Choroid plexus epithelial cell (primary cell): ENCODE data around the gene RUBCN.
"Not testable (repeated sequence)": the region's sequence is repeated elsewhere in the genome, so short reads cannot be mapped to it uniquely, and the experiment has no call there.

Experiments used
- DNase-seq: peaks from one replicate; pipeline ENCODE4 v3.0.0-alpha.2; 2010; ENCODE audit warnings: low read depth
- H3K4me3 ChIP-seq: 2 replicates; pipeline ENCODE4 v1.5.1; 2011; ENCODE audit warnings: low read depth, mild to moderate bottlenecking, control low read depth, low read length, moderate library complexity

The RUBCN gene

DNA sequence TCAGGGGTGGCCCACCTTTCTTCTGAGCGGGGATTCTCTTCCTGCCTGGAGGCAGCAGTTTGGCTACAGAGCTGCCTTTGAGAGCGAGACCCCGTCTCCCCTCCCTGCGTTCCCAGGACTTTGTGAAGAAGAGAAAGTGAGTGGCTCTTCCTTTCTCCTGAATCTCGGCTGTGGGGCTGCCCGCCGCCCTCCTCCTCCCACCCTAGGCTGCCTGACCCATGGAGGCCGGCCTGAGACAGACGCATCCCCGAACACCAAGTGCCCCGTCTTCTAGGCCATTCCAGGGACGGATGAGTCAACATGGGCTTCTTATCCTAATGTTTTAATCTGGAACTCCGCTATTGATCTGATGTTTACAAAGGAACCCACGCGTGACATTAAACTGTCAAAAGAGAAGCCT, 74.8 kb downstream of the RUBCN start:
- not testable (repeated sequence) for DNase-seq, H3K4me3 ChIP-seq

DNA sequence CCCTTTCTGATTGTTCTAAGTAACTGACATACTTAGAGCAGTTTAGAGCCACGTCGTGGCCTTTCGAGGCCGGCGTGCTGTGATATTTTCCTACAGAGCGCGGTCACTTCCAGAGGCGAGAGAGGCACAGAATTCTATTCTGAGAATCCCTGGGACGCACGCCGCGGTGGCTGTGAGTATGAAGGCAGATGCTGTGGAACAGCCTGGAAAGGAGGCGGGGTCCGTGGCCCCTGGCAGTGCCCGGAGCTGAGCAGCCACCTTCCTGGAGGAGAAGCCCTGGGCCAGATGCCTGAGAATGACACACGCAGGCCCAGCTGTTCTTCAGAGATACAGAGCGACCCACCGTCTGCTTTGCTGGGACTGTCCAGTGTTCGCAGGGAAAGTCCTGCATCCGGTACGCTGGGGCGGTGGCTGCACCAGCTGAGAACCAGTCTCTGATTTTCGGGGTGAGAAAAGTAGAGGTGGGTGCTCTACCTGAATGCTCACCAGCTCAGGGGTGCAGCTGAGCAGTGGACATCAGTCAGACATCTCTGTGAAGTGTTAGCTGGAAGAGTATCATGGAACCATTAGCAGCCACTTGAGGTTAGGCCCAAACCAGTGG, 75.4 kb downstream of the RUBCN start:
- DNase-seq, H3K4me3 ChIP-seq: not testable (repeated sequence)

DNA sequence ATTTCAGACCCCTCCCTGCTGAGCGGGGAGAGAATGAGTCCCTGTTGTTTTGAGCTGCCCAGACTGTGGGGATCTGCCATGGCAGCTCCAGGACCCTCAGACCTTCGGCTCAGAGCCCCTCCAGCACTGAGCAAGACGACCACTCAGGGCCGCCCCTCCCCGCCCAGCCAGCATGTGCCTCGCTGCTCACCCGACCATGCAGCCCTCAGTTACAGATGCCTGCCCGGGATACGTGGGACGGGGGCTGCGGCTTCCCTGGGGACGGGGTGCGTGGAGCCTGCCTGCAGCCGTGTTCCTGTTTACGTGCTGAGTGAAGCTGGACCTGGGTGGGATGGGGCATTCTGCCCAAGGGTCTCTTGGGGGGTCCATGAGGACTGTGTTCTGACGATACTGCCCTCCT, 77.0 kb downstream of the RUBCN start:
- DNase-seq, H3K4me3 ChIP-seq: not testable (repeated sequence)

DNA sequence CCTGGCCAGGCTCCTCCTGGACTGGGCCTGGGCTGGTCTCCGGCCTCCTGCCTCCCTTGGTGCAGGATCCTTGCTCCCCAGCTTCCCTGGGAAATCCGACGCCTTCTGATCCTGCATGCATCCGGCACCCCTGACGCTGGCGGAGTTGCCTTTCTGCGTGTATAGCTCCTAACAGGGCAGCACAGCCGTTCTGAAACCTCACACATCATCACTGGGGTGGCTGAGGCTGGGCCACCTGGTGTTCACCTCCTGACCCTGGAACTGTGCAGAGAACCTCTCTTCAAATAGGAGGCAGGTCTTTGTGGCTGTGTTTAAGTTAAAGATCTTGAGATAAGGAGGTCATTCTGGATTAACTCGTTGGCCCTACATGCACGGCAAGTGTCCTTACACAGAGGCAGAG, 77.6 kb downstream of the RUBCN start:
- not testable (repeated sequence) for DNase-seq, H3K4me3 ChIP-seq

DNA sequence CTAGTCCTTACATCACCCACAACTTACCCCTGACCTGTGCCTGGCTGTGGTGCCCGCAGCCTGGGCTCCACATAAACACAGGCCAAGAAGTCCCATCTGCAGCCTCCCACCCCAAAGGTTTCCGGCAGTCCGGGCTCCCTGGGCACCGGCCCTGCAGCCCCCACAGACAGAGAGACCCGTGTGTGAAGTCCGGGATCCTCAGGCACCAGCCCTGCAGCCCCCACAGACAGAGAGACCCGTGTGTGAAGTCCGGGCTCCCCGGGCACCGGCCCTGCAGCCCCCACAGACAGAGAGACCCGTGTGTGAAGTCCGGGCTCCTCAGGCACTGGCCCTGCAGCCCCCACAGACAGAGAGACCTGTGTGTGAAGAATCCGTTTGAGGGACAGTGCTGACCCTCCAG, 78.0 kb downstream of the RUBCN start:
- DNase-seq, H3K4me3 ChIP-seq: not testable (repeated sequence)

DNA sequence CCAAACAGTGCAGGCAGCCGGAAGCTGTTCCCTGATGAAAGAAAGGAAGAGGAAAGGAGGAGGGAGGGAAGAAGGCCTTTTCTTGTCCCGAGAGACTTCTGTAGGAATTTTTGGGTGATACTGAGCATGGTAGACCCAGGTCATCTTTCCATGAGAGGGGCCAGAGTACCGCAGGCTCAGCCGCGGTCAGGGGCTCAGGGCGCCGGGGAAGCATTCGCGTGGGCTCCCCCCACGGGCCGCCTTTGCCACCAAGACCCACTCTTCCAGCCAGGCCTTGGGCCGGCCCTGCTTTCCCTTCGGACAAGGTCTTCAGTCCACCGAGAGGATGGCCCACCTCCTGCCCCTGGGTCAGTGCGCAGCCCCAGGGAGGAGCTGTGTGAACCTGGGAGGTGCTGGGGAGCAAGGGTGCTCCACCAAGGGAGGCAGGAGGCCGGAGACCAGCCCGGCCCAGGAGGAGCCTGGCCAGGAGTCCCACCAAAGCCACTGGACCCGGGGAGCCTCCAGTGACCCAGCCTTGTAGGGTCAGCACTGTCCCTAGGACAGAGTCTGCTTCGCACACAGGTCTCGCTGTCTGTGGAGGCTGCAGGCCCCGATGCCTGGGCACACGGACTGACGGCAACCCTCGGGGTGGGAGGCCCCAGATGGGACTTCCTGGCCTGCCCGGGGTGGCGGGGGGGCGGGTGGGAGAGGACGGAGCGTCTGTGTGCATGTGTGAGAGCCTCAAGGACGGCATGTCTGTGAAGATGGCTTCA, 79.0 kb downstream of the RUBCN start:
- DNase-seq, H3K4me3 ChIP-seq: not testable (repeated sequence)

DNA sequence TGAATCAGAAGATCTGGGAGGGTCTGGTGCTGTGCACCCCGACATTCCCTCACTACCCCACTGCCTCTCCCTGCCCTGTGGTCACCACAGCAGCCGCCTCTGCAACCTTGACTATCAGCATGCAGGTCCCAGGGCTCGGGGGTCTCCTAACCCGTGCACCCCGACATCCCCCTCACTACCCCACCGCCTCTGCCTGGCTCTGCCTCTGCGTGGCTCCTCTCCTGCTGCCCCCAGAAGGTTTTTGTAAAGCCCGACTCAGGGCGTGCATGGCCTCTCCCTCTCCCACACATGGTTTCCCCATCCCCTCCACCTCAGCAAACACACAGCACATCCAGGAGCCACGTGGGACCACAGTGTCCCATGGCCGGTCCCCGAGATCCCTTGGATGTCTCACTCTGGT, 79.7 kb downstream of the RUBCN start:
- H3K4me3 ChIP-seq, DNase-seq: not testable (repeated sequence)

DNA sequence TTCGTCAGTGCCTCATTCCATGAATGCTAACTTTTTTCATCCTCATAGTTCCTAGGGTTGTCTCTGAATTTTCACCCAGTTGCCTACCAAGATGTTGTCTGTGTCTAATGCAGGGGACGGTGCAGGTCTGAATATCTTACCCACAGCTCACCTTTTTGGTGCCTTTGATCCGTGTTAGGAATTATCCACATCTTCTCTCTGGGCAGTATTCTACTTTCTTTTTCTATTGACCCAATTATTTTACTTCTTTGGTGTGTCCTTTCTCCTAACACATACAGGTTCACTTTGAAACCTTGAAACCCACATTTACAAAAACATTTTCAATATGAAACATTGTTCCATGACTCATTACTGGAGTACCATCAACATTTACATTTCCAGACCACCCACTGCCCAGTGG, 80.6 kb downstream of the RUBCN start:
- not testable (repeated sequence) for DNase-seq

DNA sequence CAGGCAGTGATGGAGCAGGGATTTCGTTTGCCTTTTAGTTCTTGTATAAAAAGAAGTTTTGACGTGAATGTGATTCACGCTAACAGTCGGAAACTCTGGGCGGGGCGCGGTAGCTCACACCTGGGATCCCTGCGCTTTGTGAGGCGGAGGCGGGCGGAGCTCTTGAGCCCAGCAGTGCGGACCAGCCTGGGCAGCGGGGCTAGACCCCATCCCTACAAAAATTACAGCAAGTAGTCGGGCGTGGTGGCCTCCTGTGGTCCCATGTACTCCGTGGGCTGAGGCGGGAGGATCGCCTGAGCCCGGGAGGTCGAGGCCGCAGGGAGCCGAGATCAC, 81.7 kb downstream of the RUBCN start:
- DNase-seq, H3K4me3 ChIP-seq: not testable (repeated sequence)

More for the DNA sequence above, 80.6 kb downstream of the RUBCN start:
- not testable (repeated sequence) for H3K4me3 ChIP-seq

DNA sequence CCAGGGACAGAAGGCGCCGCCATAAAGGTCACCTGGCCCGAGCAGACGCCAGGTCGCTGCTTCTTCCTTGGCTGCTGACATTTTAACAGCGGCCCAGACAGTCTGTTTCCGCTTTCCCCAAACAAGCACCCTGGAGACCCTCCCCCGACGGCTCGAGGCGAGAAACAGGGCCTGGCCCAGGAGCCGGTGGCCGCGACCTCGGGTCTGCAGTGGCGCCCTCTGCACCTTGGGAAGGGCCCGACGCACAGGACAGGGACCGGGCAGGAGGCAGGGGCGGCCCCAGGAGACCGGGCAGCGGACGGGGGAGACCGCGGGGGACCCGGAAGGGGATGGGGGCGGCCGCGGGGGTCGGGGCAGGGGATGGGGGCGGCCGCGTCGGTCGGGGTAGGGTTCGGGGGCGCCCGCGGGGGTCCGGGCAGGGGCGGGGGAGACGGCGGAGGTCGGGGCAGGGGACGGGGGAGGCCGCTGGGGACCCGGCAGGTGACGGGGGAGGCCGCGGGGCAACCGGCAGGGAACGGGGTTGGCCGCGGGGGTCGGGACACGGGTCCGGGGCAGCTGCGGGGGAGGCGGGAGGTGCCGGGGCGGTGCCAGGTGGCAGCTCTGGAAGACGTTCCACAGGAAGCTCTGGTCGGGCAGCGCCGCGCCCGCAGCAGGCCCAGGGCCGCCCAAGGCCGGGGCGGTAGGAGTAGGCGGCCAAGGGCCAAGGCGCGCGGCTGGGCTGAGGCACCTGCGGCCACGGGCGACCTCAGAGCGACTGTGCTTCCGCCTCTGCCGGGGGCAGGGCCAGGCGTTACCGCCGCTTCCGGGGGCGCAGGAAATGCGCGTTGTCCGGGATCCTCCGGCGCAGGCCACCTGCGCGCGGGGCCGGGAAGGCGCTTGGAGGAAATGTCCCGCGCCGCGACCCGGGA, 82.4 kb downstream of the RUBCN start:
- H3K4me3 ChIP-seq = peak overlapping the region; percentile 31
- not testable (repeated sequence) for DNase-seq

DNA sequence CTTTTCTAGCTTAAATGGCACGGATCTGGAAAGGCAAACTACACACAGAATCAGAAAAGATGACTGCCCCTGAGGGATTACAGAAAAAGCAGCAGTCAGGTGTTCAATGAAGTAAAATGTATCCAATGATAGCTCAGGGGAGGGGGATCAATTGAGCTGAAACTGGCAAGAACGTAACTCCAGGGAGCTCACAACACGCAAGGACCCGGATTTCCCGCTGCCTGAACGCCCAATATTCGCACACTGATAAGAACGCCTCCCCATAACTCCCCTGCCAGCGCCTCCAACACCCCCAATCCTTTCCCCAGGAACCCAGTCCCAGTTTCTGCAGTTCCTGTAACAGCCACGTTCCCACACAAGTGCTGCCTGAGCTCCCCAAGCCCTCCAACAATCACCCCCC, 83.8 kb downstream of the RUBCN start:
- H3K4me3 ChIP-seq, DNase-seq: not testable (repeated sequence)

DNA sequence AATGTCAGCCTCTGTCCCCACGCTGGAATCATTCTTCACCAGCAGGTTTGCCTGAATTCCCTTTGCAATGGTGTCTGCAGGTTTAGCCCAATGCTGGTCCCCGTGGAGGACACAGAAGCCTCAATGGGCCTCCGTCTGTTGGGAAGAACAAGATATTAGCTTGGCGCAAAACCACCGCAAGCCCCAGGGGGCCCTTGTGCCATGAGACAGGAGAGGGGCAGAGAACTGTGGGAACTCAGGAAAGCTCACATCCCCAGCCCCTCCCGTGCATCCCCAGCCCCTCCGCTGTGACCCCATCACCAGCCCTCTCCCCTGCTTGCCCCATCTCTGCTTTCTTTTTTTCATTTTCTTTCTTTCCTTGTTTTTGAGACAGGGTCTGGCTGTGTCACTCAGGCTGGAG, 89.1 kb downstream of the RUBCN start:
- DNase-seq, H3K4me3 ChIP-seq: not testable (repeated sequence)

DNA sequence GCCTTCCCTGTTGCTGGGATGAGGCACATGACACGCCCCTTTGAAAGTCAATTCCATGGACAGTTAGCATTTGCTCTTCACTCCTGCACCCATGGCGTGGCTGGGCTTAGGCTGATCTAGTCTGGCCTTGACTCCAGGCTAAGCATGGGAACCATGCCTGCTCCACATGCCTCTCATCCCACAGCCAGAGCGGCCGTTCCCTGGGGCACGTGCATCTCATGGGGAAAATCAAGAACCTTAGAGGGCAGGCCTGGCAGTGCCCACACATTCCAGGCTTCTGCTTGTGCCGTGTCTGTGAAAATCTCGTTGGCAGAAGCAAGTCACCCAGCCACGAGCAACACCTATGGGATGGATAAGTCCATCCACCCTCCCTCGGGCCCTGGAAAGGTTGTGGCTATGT, 89.5 kb downstream of the RUBCN start:
- not testable (repeated sequence) for H3K4me3 ChIP-seq, DNase-seq

DNA sequence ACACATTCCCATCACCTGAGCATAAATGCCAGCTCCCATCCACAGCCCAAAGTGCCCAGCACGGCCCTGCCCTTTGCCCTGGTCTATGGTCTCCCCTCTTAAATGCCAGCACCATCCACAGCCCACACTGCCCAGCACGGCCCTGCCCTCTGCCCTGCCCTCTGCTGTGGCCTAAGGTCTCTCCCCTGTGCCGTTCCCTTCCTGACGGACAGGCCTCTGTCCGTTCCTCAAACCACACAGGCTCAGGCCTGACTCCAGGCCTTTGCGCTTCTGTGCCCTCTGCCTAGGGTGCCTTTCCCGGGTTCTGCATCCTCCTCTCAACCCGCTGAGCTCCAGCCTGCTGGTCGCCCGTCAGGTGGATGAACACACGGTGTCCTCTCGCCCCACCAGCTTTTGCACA, 90.4 kb downstream of the RUBCN start:
- not testable (repeated sequence) for DNase-seq, H3K4me3 ChIP-seq

DNA sequence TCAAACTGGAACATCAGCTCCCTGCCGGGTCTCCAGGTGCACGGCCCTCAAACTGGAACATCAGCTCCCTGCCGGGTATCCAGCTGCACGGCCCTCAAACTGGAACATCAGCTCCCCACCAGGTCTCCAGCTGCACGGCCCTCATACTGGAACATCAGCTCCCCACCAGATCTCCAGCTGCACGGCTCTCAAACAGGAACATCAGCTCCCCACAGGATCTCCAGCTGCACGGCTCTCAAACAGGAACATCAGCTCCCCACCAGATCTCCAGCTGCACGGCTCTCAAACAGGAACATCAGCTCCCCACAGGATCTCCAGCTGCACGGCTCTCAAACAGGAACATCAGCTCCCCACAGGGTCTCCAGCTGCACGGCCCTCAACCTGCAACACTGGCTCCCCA, 99.1 kb downstream of the RUBCN start:
- not testable (repeated sequence) for H3K4me3 ChIP-seq

More for the DNA sequence above, 99.1 kb downstream of the RUBCN start:
- not testable (repeated sequence) for DNase-seq
